GM18511 (cell line): ENCODE measurements around the gene COL20A1.
"Not testable (repeated sequence)": the region's sequence is repeated elsewhere in the genome, so short reads cannot be mapped to it uniquely, and the experiment has no call there.

ENCODE experiments used
- ATAC-seq: cut with Tn5 transposase; IDR thresholded peaks from one replicate; pipeline ENCODE4 v1.9.1; 2021; ENCODE audit warnings: mild to moderate bottlenecking, moderate library complexity; ENCODE audit not compliant: unreplicated experiment

Gene COL20A1

DNA sequence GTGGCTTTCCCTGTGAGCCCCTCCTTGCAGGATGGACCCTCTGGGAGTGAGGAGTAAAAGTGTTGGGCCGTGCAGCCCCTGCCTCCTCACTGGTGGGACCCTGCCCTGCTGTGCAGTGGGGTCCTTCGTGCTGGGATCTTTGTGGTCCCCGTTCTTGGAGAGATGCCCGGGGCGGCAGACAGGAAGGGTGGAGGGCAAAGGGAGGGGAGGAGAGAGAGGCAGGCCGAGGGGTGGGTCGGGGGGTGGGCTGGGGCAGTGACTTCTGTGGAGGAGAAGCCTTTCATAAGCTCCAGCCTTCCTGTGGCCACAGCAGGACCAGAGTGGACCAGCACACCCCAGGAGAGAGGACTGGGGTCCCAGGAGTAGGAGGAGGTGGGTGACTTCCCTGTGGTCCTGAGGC lies at the start of gene COL20A1:
TSS of gene COL20A1 (plus strand) at position 283 of the 400 bp plus-strand sequence. CDS start 1,922 bp downstream, outside the sequence.
- ATAC-seq, result no peak

DNA sequence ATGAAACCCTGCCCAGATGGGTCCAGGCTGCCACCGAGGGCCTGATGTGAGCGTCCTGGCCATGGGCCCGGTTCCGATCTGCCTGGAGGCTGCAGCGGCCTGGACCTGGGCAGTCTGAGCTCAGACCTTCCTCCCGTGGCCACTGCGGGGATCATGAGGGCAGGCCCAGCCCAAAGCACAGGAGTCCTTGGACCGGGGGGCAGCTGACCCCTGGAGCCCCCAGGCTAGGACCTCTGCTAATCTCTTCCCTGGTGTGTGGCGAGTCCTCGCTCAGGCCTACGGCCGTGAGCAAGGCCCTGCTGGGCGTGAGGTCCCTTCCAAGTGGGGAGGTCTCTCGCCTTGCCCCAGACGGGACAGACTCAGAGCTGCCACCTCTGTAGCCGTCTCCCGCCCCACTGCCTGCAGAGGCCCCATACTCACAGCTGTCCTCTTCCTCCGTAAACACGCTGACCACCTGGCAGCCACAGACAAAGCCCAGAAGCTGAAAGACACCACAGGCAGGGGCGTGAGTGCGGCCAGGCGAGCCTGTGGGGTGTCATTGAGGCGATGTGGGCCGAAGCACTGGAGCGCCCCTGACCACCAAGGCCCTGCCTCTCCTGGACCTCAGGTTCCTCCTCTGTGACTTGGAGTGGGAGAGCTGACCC lies 49.3 kb upstream of the COL20A1 start:
- ATAC-seq, result no peak

DNA sequence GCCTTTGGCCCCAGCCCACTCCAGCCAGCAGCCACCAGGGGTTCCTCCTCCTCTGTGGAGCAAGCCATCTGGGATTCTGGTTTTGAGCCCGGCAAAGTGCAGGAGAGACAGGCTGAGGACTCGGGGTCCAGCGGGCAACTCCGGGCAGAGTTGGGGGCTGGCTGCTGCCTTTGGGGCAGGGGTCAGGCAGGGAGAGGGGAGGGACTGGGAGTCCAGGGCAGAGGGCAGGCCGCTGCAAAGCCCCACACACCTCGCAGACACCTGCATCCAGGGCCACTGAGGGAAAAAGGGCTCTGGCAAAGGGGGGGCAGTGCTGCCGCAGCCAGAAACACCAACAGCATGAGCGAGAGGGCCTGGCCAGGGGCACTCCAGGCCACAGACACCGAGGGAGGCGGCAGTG lies 48.5 kb upstream of the COL20A1 start:
- ATAC-seq, result no peak

DNA sequence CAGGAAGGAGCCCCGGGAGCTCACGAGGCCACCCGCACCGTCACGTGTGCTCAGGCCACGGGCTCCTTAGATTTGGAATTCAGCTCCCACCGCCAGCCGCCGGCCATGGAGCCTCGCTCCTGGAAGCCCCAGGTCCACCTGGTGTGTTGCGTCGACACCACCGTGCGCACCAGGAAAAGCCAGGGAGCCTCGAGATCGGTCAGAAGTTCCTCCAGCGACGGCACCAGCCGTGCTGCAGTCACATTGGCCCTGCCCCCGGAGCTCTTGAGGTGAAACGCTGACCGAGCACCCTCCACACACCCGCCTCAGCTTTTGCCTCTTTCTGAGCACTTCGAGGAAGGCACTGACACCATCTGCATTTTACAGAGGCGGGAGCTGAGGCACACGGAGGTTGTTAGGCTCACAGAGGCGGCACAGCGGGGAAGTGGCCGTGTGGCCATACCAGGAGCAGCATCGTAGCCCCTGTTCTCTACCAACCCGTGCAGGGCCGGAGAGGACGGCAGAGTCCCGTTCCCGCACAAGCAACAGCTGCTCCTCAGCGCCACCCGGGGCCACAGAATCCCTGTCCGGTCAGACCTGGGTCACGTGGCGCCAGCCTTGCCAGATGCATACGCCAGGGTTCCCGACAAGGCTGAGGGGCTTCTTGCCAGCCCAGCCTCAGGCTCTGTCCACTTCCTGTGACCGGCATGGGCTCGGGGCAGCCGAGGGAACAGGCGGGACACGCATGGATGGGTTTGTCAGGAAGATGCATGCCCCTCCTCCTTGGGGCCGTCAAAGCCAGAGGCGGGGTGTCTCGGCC lies 46.3 kb upstream of the COL20A1 start:
- no peak for ATAC-seq

DNA sequence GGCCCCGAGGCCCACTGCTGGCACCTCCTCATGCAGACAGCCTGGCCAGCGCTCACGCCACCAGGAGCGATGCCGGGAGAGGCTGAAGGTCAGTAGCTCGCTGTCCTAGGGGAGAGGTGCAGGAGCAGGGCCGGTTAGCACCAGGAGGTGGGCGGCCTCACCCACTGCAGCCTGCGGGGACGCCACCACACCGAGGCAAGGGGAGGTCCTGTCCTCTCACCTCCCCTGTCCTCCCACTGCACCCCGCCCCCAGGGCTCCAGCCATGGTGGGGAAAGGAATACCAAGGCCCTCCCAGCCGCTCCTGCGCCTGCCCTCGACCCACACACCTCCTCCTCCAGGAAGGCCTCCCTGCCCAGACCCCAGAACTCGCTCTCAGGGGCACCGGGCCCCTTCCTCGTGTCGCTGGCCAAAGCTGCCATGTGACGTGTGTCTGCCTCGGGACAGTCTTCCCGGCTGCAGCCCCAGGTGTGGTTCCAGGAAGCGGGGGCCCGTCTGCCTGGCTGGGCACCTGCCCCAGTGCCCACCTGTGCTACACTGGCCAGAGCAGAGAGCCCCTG lies 45.2 kb upstream of the COL20A1 start:
- ATAC-seq, result no peak

DNA sequence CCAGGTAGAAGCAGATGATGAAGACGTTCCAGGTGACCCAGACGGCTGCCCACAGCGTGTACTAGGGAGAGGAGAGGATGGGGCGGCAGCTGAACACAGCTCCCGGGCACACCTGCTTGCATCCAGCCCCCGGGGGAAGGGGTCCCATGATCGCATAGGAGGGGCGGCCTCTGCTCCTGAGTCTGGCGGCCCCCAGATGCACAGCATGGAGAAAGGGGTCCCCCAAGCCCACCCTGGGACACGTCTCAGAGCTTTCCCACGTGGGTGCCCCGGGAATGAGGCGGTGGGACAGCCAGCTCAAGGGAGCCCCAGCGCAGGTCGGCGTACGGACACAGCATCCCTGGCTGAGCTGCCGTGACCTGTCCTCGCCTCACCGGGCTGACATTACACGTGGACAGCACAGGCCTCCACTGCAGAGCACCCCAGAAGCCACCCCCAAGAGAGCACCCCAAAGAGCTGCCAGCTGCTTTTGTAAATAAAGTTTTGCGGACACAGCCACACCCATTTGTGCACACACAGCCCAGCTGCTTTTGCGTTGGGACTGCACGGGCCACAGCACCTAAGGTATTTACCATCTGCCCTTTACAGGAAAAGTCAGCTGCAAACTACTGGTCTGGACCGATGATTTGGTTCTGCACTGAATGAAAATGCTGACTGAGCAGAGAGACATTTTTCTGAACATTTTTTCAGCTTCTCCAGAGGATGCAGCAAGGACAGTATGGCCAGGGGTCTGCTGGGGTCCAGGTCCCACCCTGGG lies 44.0 kb upstream of the COL20A1 start:
- ATAC-seq, result no peak

DNA sequence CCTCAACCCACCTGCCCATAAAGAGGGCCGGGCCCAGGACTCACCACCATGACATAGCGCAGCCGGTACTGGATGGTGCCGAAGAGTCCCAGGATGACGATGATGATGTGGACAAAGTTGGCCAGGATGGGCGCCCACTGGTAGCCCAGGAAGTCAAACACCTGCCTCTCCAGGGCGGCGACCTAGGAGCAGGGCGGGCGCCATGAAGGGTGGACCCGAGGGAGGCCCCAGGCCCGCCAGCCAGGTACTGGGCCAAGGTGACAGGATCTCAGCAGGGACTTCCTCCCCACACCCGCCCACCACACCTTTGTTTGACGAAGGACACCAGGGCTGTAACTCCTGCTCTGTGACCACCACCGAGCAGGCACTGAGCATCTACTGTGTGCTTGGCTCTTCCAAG lies 43.1 kb upstream of the COL20A1 start:
- no peak for ATAC-seq

DNA sequence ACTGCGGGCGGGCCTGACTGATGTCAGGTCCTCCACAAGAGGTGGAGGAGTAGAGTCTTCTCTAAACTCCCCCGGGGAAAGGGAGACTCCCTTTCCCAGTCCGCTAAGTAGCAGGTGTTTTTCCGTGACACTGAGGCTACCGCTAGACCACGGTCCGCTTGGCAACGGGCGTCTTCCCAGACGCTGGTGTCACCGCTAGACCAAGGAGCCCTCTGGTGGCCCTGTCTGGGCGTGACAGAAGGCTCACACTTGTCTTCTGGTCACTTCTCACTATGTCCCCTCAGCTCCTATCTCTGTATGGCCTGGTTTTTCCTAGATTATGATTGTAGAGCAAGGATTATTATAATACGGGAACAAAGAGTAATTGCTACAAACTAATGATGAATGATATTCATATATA lies 41.6 kb upstream of the COL20A1 start:
- not testable (repeated sequence) for ATAC-seq

DNA sequence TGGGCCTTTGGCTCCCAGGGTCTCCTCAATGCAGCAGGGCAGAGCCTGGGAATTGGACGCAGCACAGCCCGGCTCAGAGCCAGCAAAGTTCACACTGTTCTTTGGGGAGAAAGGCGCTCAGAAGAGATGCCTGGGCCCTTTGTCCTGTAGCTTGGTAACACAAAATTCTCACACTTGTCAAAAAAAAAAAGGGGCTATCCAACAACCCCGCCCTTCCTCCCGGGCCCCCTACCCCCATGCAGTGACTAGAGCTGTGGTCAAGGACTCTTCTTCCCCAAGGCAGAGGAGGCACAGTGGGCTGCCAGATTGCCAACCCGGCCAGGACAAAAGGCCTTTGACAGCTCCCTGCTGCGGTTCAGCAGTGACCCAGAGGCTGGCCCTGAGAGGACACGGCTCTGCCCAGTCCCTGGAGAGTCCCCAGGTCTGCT lies 40.7 kb upstream of the COL20A1 start:
- ATAC-seq, result no peak

DNA sequence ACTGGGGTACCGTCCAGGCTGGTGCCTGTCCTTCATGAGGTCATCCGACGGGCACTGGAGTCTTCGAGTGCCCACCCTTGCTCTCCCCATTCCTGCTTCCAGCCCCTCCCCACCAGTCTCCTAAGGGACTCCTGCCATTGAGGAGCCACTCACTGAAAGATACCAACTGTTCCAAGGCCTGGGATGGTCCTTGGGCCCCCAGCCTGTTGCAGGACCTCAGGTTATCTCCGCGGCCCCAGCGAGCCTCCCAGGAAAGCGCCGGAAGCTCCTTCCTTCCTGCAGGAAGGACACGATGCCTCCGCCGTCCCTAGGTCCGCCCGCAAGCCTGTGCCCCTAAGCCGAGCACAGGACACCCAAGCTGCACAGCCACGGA lies 39.9 kb upstream of the COL20A1 start:
- no peak for ATAC-seq

DNA sequence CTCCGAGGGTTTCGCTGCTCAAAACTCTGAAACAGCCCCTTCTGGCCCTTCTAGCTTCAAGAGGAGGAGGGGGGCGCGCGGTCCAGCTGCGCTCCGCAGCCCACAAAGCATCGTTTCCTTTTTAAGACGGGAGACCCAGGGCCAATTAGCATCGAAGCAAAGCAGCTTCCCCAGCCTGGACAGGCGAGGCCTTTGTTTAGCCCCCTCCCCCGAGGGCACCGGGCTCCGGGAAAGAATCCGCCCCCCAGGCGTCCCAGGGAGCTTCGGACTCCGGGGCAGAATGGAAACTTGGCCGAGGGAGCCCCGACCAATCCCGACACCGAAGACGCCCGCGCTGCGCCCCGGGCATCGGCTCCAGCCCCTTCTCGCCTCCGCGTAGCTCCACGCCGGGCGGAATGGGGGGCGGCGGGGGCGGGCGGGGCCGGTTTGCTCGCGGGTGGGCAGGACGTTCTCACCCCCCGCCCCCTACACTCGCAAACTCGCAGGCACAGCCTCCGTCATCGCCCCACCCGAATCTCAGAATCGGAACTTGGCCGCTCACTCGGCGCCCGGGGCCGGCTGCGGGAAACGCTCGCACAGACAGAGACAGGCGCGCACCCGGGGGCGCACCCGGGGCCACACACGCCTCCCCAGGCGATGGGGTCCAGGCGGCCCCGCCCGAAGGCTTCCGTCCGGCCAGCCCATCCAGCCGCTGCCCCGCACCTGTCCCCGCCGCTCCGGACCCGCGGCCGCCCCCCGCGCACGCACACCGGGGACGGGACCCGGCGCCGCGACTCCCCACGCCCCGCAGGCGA lies 39.4 kb upstream of the COL20A1 start:
- no peak for ATAC-seq

DNA sequence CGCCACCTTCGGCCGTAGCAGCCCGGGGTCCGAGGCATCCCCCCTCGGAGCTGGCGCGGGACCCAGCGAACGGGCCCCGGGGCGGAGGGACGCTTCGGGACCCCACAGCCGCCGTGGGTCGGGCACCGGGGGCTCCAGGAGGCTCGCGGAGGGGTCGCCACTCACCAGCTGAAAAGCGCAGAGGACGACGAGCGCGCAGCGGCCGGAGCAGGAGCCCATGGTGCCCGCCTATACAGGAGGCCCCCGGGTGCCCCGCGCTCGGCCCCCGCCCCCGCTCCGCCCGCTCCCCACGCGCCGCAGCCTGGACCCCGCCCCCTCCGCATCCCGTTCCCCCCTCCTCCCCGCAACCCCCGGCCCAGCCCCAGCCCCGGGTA lies 38.8 kb upstream of the COL20A1 start, which contains the start of gene NKAIN4:
TSS of gene NKAIN4 (minus strand) at position 232 of the 374 bp plus-strand sequence. CDS start at position 219, 13 bp downstream.
- no peak for ATAC-seq

DNA sequence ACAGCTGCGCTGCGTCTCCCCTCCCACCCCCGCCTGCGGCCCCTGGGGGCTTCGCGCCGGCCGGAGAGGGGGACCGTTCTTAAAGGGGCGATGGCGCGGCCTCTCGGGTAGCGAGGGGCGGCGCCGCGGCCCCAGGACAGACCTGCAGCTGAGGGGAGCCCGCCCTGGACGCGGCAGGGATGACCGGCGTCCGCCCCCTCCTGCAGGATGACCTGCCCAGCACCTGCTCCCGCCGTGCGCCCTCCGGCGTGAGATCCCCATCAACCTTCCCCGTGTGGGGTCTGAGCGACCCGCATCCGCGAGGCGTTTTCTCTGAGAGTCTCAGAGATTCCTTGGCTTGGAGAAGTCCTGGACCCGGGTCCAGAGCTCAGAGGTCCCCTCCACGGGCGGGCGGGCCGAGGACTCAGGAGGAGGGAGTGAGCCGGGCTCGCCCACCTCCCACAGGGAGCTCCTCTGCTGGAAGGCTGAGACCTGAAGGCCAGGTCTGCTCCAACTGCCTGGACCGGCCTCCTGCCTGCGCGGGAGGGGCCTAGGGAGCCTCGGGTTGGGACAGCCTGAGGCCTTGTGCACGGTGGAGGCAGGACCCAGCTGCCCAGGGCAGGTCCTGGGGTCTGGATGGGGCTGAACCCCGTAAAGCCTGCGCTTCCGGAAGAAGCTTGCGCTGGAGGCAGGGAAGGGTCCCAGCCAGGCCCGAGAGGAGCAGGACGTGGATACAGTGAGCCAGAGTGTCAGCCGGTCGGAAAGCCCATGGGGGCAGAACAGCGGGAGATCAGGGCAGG lies 38.2 kb upstream of the COL20A1 start:
- ATAC-seq, result no peak

DNA sequence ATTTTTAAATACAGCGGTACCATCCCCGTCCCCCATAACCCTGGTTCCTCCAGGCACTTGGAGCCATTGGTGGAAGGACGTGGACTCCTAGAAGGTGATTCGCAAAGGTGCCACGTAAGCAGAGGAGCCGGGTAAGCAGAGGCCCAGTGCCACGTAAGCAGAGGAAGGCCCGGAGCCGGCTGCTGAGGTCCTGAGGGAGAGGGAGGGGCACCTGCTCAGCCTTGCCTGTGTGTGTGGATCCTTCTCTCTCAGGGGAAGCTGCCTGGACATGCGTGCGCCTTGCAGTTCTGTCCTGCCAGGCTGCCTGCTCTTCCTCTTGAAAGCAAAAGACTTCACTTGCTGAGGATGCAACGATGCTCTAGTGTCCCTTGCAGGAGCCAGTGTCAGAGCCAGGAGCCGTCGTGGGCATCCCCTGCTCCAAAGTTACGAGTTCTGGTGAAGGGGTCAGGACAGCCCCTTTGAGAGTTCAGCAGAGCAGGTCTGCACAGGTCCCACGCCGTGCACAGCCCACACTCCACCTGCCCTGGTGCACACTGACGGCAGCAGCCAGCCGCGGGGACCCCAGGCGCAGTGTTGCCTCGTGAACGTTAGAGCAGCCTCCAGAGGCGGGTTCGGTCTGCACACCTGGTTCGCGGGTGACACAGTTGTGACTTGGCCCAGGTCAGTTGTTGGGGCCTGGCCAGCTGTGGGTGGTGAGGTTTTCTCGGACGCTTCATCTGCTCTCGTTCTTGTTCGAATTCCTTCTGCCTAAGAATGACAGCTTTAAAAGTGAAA lies 36.9 kb upstream of the COL20A1 start:
- no peak for ATAC-seq

DNA sequence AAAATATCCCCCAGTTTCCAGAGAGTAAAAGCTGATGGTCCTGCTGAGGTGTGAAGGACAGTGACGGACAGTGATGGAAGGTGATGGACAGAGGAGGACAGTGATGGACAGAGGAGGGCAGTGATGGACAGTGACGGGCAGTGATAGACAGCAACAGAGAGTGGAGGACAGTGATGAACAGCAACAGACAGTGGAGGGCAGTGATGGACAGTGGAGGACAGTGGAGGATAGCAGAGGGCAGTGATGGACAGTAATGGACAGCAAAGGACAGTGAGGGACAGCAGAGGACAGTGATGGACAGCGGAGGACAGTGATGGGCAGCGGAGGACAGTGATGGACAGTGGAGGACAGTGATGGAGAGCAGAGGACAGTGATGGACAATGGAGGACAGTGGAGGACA lies 36.0 kb upstream of the COL20A1 start:
- no peak for ATAC-seq

DNA sequence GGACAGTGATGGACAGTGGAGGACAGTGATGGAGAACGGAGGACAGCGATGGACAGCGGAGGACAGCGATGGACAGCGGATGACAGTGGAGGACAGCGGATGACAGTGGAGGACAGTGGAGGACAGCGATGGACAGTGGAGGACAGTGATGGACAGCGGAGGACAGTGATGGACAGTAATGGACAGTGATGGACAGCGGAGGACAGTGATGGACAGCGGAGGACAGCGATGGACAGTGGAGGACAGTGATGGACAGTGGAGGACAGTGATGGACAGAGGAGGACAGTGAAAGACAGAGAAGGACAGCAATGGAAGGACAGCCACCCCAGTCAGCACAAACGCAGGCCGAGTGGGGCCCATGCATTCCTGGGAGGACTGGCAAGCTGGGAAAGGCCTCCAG lies 35.4 kb upstream of the COL20A1 start:
- no peak for ATAC-seq

DNA sequence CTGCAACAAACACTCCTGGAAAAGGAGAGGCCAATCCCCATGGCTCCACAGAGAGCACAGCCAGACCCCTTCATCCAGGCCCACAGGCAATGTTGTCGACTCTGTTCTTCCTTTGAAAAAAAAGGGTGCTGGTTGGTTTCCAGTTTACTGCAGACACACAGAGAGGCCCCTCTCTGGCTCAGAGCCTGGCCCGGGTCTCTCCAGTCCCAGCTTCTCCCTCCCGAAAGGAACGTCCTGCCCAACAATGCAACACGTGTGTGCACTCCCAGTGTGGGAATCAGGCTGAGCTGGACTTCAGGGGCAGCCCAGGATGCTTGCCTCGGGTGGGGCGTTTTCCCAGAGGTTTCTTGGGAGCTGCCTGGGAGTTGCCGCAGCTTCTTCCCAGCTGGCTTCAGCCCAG lies 34.2 kb upstream of the COL20A1 start:
- no peak for ATAC-seq

DNA sequence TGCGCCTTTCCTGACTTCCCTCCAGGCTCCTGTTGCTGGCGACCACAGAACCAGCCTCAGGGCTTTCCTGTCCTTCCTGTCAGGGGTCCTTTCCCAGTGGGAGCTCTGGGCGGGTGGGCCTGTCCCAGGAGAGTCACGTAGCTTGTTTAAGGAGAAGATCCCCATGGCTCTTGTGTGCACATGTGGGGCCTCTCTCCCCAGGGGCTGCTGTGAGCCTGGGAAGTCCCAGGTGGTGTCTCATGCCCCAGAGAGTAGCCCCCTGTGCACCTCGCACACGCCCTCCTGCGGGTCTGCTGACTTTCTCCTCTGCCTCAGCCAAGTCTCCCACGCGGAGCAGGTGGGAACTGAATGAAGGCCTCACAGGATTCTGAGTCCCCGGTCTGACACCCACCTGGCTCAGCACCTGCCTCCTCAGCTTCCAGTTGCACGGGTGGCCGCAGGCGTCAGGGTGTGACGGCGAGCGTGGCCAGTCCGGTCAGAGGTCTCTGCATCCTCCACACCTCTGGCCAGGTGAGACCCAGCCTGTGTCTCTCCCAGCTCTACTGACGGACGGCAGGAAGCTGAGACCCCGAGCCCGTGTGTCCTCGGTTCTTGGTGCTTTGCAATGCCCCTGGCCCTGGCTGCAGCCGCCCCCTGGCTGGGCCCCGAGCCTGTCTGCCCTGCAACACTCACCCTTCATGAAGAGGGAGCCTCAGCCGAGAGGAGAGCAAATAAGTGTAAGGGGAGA lies 33.1 kb upstream of the COL20A1 start:
- no peak for ATAC-seq
